22Rv1 (cell line): ENCODE measurements around the gene ZFP92.

Source experiments
- H3K27ac ChIP-seq: fragments of 450-650 bp; 2 replicates; pipeline ENCODE4 v1.5.1; 2017
- CTCF ChIP-seq: fragments of 450-650 bp; IDR thresholded peaks from 2 replicates; pipeline ENCODE4 v1.5.1; 2017; ENCODE audit warnings: mild to moderate bottlenecking
- ZFX ChIP-seq: fragments of 450-650 bp; IDR thresholded peaks from 2 replicates; pipeline ENCODE4 v1.6.1; 2017; ENCODE audit warnings: antibody characterized with exemption, borderline replicate concordance

Gene ZFP92

GRCh38 chrX:153446950-153447580, 35.8 kb downstream of the ZFP92 start:
- no peak for TF ChIP-seq ZFX
- TF ChIP-seq CTCF: no peak
- no peak overlapping the region for H3K27ac ChIP-seq

DNA sequence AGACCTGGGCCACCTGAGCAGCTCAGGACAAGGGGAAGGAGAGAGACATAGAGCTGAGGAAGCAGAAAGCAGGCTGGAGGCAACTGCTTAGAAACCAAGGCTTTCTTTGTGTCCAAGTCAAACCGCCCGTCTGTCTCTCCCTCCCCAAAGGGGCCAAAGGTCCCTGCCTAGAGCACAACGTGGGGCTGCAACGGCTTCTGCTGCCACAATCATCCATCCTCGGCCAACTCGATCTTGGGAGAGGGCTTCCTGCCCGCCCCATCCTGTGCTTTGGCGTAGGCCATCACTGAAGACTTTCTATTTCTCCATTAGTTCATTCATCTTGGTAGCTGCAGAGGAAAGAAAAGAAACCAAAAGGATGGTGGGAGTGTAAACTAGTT, 36.3 kb downstream of the ZFP92 start:
- H3K27ac ChIP-seq: no peak overlapping the region
- TF ChIP-seq ZFX (no peak), CTCF (no peak)

DNA sequence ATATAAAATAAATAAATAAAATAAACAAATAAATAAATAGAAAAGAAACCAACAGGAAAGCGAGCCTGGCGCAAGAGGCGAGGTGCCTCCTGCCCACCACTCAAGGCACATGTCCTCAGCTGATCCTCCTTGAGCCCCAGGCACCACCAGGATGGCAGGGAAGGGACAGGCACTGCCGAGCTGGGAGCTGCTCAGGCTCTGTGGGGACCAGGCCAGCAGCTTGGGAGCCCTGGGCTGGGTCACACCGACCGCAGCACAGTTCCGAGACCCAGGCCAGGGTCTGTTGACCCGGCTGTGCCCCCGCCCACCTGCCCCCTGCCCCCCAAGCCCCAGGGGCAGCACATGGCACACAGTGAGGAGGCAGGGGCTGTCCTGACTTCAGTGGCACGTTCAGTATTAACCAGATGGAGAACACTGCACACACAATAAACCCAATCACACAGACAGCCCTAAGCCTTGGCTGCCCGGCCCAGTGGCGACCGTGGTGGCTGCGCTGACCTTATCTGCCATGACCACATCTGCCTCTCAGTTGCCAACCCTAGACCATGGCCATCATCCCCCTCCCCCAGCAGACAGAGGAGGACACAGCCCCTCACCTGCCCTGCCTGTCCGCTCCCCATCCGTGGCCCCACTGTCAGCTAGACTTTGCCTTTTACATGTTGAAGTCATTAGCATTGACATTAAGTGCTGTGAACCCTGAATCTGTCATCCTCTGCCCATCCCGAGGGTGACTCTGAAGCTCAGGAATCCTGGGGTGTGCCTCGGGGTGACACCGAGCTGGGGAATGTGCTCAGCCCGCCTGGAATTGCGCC, 37.5 kb downstream of the ZFP92 start:
- no peak for TF ChIP-seq ZFX
- no peak for TF ChIP-seq CTCF
- H3K27ac ChIP-seq: no peak overlapping the region

GRCh38 chrX:153449368-153450113, 38.3 kb downstream of the ZFP92 start:
- TF ChIP-seq ZFX: no peak
- TF ChIP-seq CTCF: no peak
- H3K27ac ChIP-seq: no peak overlapping the region

- no peak for TF ChIP-seq ZFX
- TF ChIP-seq CTCF: no peak
Measured at GRCh38 chrX:153450114-153450948, 39.1 kb downstream of the ZFP92 start.

DNA sequence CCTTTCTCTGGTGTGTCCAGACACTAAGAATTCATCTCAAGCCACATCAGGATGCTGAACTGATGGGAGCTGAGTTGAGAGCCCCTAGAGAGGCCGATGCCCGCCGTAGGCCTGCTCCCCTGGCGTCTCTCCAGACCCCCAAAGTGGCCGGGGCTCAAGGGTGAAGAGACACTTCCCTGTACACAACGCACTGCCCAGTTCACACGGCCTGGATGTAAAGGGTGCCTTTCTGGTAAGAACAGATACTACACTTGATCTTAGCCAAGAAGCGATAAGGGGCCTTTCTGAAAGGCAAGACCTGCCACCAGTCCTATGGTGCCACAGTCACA, 39.6 kb downstream of the ZFP92 start:
- H3K27ac ChIP-seq: no peak overlapping the region

More at GRCh38 chrX:153450114-153450948, 39.1 kb downstream of the ZFP92 start:
- no peak overlapping the region for H3K27ac ChIP-seq

More for the DNA sequence above, 39.6 kb downstream of the ZFP92 start:
- TF ChIP-seq CTCF: no peak
- TF ChIP-seq ZFX: no peak
